ENCODE results near the gene ADM5. TPM values are rescaled to one million over a fixed set of nuclear protein-coding genes. Genes with fewer than 3 reads are reported as not detected.

The ADM5 gene
- total RNA-seq, 1 experiment from 2014 or later, result 4.0 TPM

DNA sequence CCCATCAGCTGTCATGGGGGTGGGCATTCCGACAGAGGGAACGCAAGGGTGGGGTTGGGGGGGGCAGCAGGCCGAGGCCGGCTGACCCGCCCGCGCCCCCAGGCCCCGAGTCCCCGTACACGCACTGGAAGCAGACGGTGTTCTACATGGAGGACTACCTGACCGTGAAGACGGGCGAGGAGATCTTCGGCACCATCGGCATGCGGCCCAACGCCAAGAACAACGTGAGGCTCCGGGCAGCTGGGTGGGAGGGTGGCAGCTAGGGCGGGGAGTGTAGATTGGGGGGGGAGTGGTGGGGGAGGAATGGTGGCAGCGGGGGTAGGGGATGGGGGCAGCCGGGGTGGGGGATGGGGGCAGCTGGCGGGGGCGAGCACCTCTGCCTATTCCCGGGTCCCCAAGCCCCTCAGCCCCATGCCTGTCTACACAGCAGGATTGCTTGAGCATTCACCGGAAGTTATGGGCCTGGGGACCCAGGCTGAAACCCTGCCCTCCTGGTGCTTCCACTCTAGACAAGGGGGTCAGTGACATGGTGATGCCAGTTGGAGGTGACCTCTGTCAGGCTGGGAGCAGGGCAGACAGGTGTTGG, 2.8 kb upstream of the ADM5 start:
- H4K20me1 ChIP-seq (ENCODE audit: insufficient read depth, low read depth, low read length), result peaks cover 35% of the 10 kb centered on the region
- H3K36me3 ChIP-seq (ENCODE audit: insufficient read depth, low read length), result peaks cover 40% of the 10 kb centered on the region

DNA sequence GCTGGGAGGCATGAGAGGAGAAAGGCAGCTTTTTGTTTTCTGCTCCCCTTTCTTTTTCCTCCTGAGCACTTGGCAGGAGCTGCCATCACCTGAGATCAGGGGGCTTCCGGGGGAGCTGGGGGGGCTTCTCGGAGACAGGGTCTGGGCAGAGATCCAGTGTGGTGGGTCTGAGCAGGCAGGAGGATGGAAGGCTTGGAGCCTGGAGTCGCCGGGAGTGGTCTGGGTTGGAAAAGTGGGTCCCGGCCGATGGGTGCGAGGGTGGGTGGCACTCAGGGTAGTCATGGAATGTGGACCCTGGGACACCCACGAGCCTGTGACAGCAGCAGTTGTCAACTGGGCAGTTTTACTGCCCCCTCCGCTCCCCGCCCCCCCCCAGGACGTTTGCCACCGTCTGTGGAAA, 2.2 kb upstream of the ADM5 start:
- Histone ChIP-seq H3K36me3 (ENCODE audit: insufficient read depth, low read length) (peaks cover 35% of the 10 kb centered on the region), H3K79me2 (ENCODE audit: low read length) (peaks cover 4% of the 10 kb centered on the region), H3K4me2 (ENCODE audit: low read depth, low read length, poor library complexity, severe bottlenecking) (no peak overlapping the region), H3K9me2 (replicated peaks; ENCODE audit: insufficient read depth, low read length) (no peaks in the 10 kb centered on the region), H3K27ac (ENCODE audit: low read length) (no peak overlapping the region), H3K4me1 (ENCODE audit: low read length) (no peaks in the 10 kb centered on the region), H3K9me3 (ENCODE audit: low read length) (no peaks in the 10 kb centered on the region), H3K4me3 (ENCODE audit: low read length) (no peak overlapping the region), H2AFZ (ENCODE audit: low read length) (no peak overlapping the region), H3K9ac (ENCODE audit: low read length) (no peak overlapping the region), H3K27me3 (ENCODE audit: low read length) (no peaks in the 10 kb centered on the region), H4K20me1 (ENCODE audit: insufficient read depth, low read depth, low read length) (peaks cover 30% of the 10 kb centered on the region)
- DNase-seq, result no peak

More for the DNA sequence above, 2.8 kb upstream of the ADM5 start:
- H3K27ac ChIP-seq (ENCODE audit: low read length), result no peak overlapping the region
- H3K9me2 ChIP-seq (replicated peaks; ENCODE audit: insufficient read depth, low read length), result no peaks in the 10 kb centered on the region
- no peak overlapping the region for H3K9ac ChIP-seq (ENCODE audit: low read length)
- no peaks in the 10 kb centered on the region for H3K4me1 ChIP-seq (ENCODE audit: low read length)
- no peaks in the 10 kb centered on the region for H3K9me3 ChIP-seq (ENCODE audit: low read length)
- no peak overlapping the region for H3K4me2 ChIP-seq (ENCODE audit: low read depth, low read length, poor library complexity, severe bottlenecking)
- H2AFZ ChIP-seq (ENCODE audit: low read length), result no peak overlapping the region
- H3K79me2 ChIP-seq (ENCODE audit: low read length), result peaks cover 9% of the 10 kb centered on the region
- DNase-seq, result no peak
- H3K27me3 ChIP-seq (ENCODE audit: low read length), result no peaks in the 10 kb centered on the region
- H3K4me3 ChIP-seq (ENCODE audit: low read length), result no peak overlapping the region

- Histone ChIP-seq H3K4me2 (ENCODE audit: low read depth, low read length, poor library complexity, severe bottlenecking) (no peak overlapping the region), H3K79me2 (ENCODE audit: low read length) (no peaks in the 10 kb centered on the region; the same call in 1 of the 2 replicates), H3K36me3 (ENCODE audit: insufficient read depth, low read length) (peaks cover 30% of the 10 kb centered on the region), H3K27me3 (ENCODE audit: low read length) (no peaks in the 10 kb centered on the region), H4K20me1 (ENCODE audit: insufficient read depth, low read depth, low read length) (peaks cover 29% of the 10 kb centered on the region; the same call in 1 of the 2 replicates), H3K4me1 (ENCODE audit: low read length) (no peaks in the 10 kb centered on the region), H3K9me3 (ENCODE audit: low read length) (no peaks in the 10 kb centered on the region), H2AFZ (ENCODE audit: low read length) (no peak overlapping the region), H3K9ac (ENCODE audit: low read length) (no peak overlapping the region), H3K27ac (ENCODE audit: low read length) (no peak overlapping the region), H3K9me2 (replicated peaks; ENCODE audit: insufficient read depth, low read length) (no peaks in the 10 kb centered on the region), H3K4me3 (ENCODE audit: low read length) (no peak overlapping the region)
- DNase-seq, result no peak
These were observed 1.7 kb upstream of the ADM5 start for GRCh38 chr19:49687566-49688316.

DNA sequence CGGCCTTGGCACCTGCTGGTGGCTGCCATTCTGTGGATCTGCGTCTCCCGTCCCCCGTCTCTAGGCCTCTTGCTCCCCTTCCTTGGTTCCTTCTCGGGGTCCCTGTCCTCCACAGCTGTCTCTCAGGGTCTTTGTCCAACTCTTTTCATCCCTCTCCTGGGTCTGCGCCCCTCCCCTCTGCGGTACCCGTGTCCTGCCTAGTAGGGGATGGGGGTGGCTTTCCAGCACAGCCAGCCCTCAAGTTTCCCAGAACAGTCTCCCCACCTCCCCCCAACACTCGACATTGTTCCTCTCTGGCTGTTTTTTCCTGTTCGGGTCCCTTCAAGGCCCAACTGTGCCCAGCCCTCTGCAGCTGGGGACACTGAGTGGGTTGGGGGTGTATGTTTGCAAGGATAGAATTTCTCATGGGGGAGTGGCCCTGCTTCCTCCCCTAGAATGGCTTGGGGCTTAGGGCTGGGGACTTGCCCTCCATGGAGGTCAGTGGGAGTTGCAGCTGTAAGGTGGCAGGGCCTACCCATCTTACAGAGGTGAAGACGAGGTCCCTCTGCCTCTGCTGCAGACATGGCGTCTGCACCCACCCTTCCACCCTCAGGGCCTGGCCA, 762 bp upstream of the ADM5 start:
- no peaks in the 10 kb centered on the region for H3K9me2 ChIP-seq (replicated peaks; ENCODE audit: insufficient read depth, low read length)
- H2AFZ ChIP-seq (ENCODE audit: low read length), result no peak overlapping the region
- H3K27me3 ChIP-seq (ENCODE audit: low read length), result no peaks in the 10 kb centered on the region
- peaks cover 24% of the 10 kb centered on the region for H3K36me3 ChIP-seq (ENCODE audit: insufficient read depth, low read length)
- H3K9ac ChIP-seq (ENCODE audit: low read length), result no peak overlapping the region
- DNase-seq, result no peak
- H3K4me1 ChIP-seq (ENCODE audit: low read length), result no peaks in the 10 kb centered on the region
- H3K4me3 ChIP-seq (ENCODE audit: low read length), result no peak overlapping the region
- no peak overlapping the region for H3K27ac ChIP-seq (ENCODE audit: low read length)
- no peaks in the 10 kb centered on the region; the same call in 1 of the 2 replicates for H3K79me2 ChIP-seq (ENCODE audit: low read length)
- H3K9me3 ChIP-seq (ENCODE audit: low read length), result no peaks in the 10 kb centered on the region
- H4K20me1 ChIP-seq (ENCODE audit: insufficient read depth, low read depth, low read length), result peaks cover 25% of the 10 kb centered on the region; the same call in 1 of the 2 replicates
- no peak overlapping the region for H3K4me2 ChIP-seq (ENCODE audit: low read depth, low read length, poor library complexity, severe bottlenecking)

GRCh38 chr19:49690079-49690655, 773 bp downstream of the ADM5 start:
- no peak overlapping the region for H3K27ac ChIP-seq (ENCODE audit: low read length)
- H3K36me3 ChIP-seq (ENCODE audit: insufficient read depth, low read length), result peaks cover 11% of the 10 kb centered on the region
- no peak overlapping the region for H2AFZ ChIP-seq (ENCODE audit: low read length)
- no peaks in the 10 kb centered on the region for H3K4me1 ChIP-seq (ENCODE audit: low read length)
- no peak overlapping the region for H3K4me2 ChIP-seq (ENCODE audit: low read depth, low read length, poor library complexity, severe bottlenecking)
- no peaks in the 10 kb centered on the region for H3K9me2 ChIP-seq (replicated peaks; ENCODE audit: insufficient read depth, low read length)
- no peak overlapping the region for H3K4me3 ChIP-seq (ENCODE audit: low read length)
- H3K27me3 ChIP-seq (ENCODE audit: low read length), result no peaks in the 10 kb centered on the region
- peaks cover 11% of the 10 kb centered on the region; the same call in 1 of the 2 replicates for H4K20me1 ChIP-seq (ENCODE audit: insufficient read depth, low read depth, low read length)
- H3K9ac ChIP-seq (ENCODE audit: low read length), result no peak overlapping the region
- no peaks in the 10 kb centered on the region for H3K9me3 ChIP-seq (ENCODE audit: low read length)
- H3K79me2 ChIP-seq (ENCODE audit: low read length), result no peaks in the 10 kb centered on the region
- no peak for DNase-seq

DNA sequence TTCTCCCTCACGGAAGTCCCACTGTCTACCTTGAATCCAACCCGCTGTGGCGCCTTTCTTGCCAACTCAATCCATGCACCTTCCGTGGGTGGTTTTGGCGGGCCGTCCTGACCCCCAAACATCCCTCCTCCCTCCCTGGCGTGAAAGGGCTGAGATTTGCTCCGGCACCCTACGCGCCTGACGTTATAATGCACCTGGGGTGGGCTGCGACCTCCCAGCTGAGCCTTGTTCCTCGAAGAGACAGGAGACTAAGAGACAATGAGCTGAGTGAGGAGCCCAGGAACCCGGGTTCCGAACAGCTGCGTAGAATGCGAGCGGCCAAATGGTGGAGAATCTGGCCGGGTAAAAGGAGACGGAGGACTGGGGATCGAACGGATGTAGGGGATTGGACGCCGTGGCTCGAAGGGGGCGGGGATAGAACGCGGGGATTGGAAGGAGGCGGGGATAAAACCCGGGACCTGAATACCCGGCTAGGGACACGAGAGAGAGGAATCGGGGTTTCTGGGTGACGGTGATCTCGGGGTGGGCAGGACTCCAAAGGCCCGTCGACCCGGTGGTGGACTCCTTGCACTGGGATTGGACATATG, 1.4 kb downstream of the ADM5 start, which contains the start of gene CPT1C:
CPT1C (plus strand) TSS at position 461 of the 587 bp plus-strand sequence. CDS start 1,137 bp downstream, outside the sequence.
- Histone ChIP-seq H2AFZ (ENCODE audit: low read length) (no peak within 1 kb of the TSS), H3K27ac (ENCODE audit: low read length) (no peak within 1 kb of the TSS), H3K4me1 (ENCODE audit: low read length) (no peaks in the 10 kb centered on the region), H3K4me2 (ENCODE audit: low read depth, low read length, poor library complexity, severe bottlenecking) (no peak within 1 kb of the TSS), H3K36me3 (ENCODE audit: insufficient read depth, low read length) (peaks cover 5% of the 10 kb centered on the region; the same call in 1 of the 2 replicates), H3K4me3 (ENCODE audit: low read length) (no peak within 1 kb of the TSS), H3K9me2 (replicated peaks; ENCODE audit: insufficient read depth, low read length) (no peaks in the 10 kb centered on the region), H3K9ac (ENCODE audit: low read length) (no peak within 1 kb of the TSS), H3K9me3 (ENCODE audit: low read length) (no peaks in the 10 kb centered on the region), H4K20me1 (ENCODE audit: insufficient read depth, low read depth, low read length) (peaks cover 5% of the 10 kb centered on the region; the same call in 1 of the 2 replicates), H3K79me2 (ENCODE audit: low read length) (no peaks in the 10 kb centered on the region), H3K27me3 (ENCODE audit: low read length) (no peaks in the 10 kb centered on the region)
- DNase-seq, result peak; percentile 55

DNA sequence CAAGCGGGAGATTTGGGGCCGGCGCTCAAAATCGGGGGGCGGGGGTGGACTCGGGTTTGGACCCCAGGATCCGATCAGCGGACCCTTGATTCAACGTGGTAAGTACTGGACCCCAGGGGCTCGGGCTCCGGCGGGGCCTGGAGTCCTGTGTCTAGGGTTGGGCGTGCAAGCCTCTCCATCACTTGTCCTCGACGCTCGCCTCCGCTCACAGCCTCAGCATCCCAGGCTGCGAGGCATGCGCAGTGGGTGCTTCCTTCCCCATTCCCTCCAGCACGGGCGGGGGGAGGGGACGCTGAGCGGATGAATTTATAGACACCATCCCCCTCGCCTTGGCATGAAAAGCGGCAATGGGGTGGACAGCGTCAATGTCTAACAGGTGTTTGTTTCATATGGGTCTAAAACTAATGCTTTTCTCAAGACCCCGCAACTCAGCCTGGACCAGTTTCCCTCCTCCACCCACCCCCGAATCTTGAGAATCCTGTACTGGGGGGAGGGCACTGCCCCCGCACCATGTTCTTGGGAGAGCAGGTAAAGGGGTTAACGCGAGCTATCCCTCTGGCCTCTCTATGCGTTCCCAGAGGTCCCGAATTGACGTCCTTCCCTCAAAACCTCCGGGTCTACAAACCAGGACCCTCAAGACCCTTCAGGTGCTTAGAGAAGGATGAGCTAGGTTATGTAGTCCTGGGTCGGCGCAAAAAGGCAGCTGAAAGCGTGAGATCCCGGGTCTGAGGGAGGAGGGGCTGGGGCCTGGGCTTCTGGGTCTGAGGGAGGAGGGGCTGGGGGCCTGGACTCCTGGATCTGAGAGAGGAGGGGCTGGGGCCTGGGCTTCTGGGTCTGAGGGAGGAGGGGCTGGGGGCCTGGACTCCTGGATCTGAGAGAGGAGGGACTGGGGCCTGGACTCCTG, 2.1 kb downstream of the ADM5 start:
- no peaks in the 10 kb centered on the region for H3K4me1 ChIP-seq (ENCODE audit: low read length)
- H3K9me2 ChIP-seq (replicated peaks; ENCODE audit: insufficient read depth, low read length), result no peaks in the 10 kb centered on the region
- H3K9me3 ChIP-seq (ENCODE audit: low read length), result no peaks in the 10 kb centered on the region
- no peaks in the 10 kb centered on the region; the same call in 1 of the 2 replicates for H3K36me3 ChIP-seq (ENCODE audit: insufficient read depth, low read length)
- H3K4me3 ChIP-seq (ENCODE audit: low read length), result no peak overlapping the region
- peak; percentile 54 for DNase-seq
- H3K27ac ChIP-seq (ENCODE audit: low read length), result no peak overlapping the region
- no peaks in the 10 kb centered on the region for H4K20me1 ChIP-seq (ENCODE audit: insufficient read depth, low read depth, low read length)
- H3K27me3 ChIP-seq (ENCODE audit: low read length), result no peaks in the 10 kb centered on the region
- H3K4me2 ChIP-seq (ENCODE audit: low read depth, low read length, poor library complexity, severe bottlenecking), result no peak overlapping the region
- no peaks in the 10 kb centered on the region for H3K79me2 ChIP-seq (ENCODE audit: low read length)
- no peak overlapping the region for H2AFZ ChIP-seq (ENCODE audit: low read length)
- H3K9ac ChIP-seq (ENCODE audit: low read length), result no peak overlapping the region
